SK-N-SH (cell line): ENCODE results near the gene STIM1. TPM values are rescaled to one million over a fixed set of nuclear protein-coding genes. Genes with fewer than 3 reads are reported as not detected.

ENCODE experiments used
- CTCF ChIA-PET: fragments of 300-600, 350-600 bp; formaldehyde crosslinking; extraction: SDS; loops from one replicate; lab custom pipeline; 2021; lab: Yijun Ruan, JAX
- POLR2A ChIA-PET: fragments of 350-600 bp; sonication (Branson Sonifier 250); formaldehyde crosslinking; extraction: SDS; loops from one replicate; lab custom pipeline; 2020; ENCODE audit warnings: antibody characterized with exemption, inconsistent platforms; lab: Yijun Ruan, JAX
- DNase-seq: peaks from one replicate; pipeline ENCODE4 v3.0.0; 2012
- H2AFZ ChIP-seq: fragments of 200-600 bp; sonication (generic); 2 replicates; pipeline ENCODE4 v1.8.1; 2016; ENCODE audit warnings: antibody characterized with exemption, mild to moderate bottlenecking, low read depth
- H3F3A ChIP-seq: fragments of 200-600 bp; sonication (generic); replicated peaks from 2 replicates; pipeline ENCODE3; 2016; ENCODE audit warnings: antibody characterized with exemption, mild to moderate bottlenecking; ENCODE audit not compliant: insufficient read depth
- H3K27ac ChIP-seq, 2 experiments: fragments of 200-500 bp in 1 of 2; fragments of 200-600 bp in 1 of 2; sonication (Bioruptor generic) in 1 of 2; sonication (generic), shearing (Covaris generic) in 1 of 2; 2 replicates each; pipeline versions ENCODE4 v1.5.1 to v1.6.1; 2014 to 2016; ENCODE audit warnings: low read depth in 2 of 2, inconsistent platforms in 1 of 2, low read length in 1 of 2, mild to moderate bottlenecking in 1 of 2, mixed read lengths in 1 of 2
- H3K27me3 ChIP-seq: fragments of 200-600 bp; sonication (generic), shearing (Covaris generic); 2 replicates; pipeline ENCODE4 v1.6.1; 2016; ENCODE audit warnings: mixed run types; ENCODE audit not compliant: insufficient read depth
- H3K36me3 ChIP-seq, 2 experiments: fragments of 200-500 bp in 1 of 2; fragments of 200-600 bp in 1 of 2; sonication (Bioruptor generic) in 1 of 2; sonication (generic) in 1 of 2; replicated peaks in 1 of 2; 2 replicates each; pipeline versions ENCODE3 to v1.5.1; 2014 to 2016; ENCODE audit warnings: low read length in 1 of 2, mild to moderate bottlenecking in 1 of 2; ENCODE audit not compliant: insufficient read depth in 2 of 2, control insufficient read depth in 1 of 2
- H3K4me1 ChIP-seq, 2 experiments: fragments of 200-500 bp in 1 of 2; fragments of 200-600 bp in 1 of 2; sonication (Bioruptor generic) in 1 of 2; sonication (generic), shearing (Covaris generic) in 1 of 2; 2 replicates each; pipeline versions ENCODE4 v1.5.1 to v1.6.1; 2014 to 2016; ENCODE audit warnings: low read depth in 1 of 2, low read length in 1 of 2, mixed run types in 1 of 2; ENCODE audit not compliant: insufficient read depth in 2 of 2, control insufficient read depth in 1 of 2
- H3K4me2 ChIP-seq: fragments of 200-600 bp; sonication (generic), shearing (Covaris generic); 2 replicates; pipeline ENCODE4 v1.6.1; 2017; ENCODE audit warnings: mixed run types
- H3K4me3 ChIP-seq, 2 experiments: fragments of 200-500 bp in 1 of 2; fragments of 200-600 bp in 1 of 2; sonication (Bioruptor generic) in 1 of 2; sonication (generic), shearing (Covaris generic) in 1 of 2; 2 replicates each; pipeline versions ENCODE4 v1.5.1 to v1.8.1; 2014 to 2016; ENCODE audit warnings: low read depth in 2 of 2, inconsistent platforms in 1 of 2, low read length in 1 of 2, mild to moderate bottlenecking in 1 of 2, mixed read lengths in 1 of 2, moderate library complexity in 1 of 2
- H3K79me2 ChIP-seq: fragments of 200-600 bp; sonication (generic); 2 replicates; pipeline ENCODE4 v1.8.1; 2017; ENCODE audit warnings: mild to moderate bottlenecking; ENCODE audit not compliant: insufficient read depth
- H3K9ac ChIP-seq: fragments of 200-600 bp; sonication (generic); 2 replicates; pipeline ENCODE4 v1.6.1; 2017; ENCODE audit warnings: mixed run types
- H3K9me2 ChIP-seq: fragments of 200-600 bp; sonication (generic); 2 replicates; pipeline ENCODE4 v1.6.1; 2017; ENCODE audit warnings: mixed run types
- H3K9me3 ChIP-seq: fragments of 200-600 bp; sonication (generic); 2 replicates; pipeline ENCODE4 v1.6.1; 2017; ENCODE audit warnings: mixed run types, mild to moderate bottlenecking, moderate library complexity
- H4K20me1 ChIP-seq: fragments of 200-600 bp; sonication (generic); 2 replicates; pipeline ENCODE4 v1.6.1; 2017; ENCODE audit warnings: mild to moderate bottlenecking, mixed run types; ENCODE audit not compliant: insufficient read depth
- CHD2 ChIP-seq: fragments of 150-350 bp; IDR thresholded peaks from 2 replicates; pipeline ENCODE4 v1.6.1; 2018; ENCODE audit warnings: low read length; ENCODE audit not compliant: partially characterized antibody
- ELF1 ChIP-seq: IDR thresholded peaks from 2 replicates; pipeline ENCODE4 v1.4.0; 2012
- FOXM1 ChIP-seq: IDR thresholded peaks from 2 replicates; pipeline ENCODE4 v1.4.0; 2012; ENCODE audit warnings: low read depth, mild to moderate bottlenecking
- JUND ChIP-seq: IDR thresholded peaks from 2 replicates; pipeline ENCODE4 v1.4.0; 2012
- MEF2A ChIP-seq: IDR thresholded peaks from 2 replicates; pipeline ENCODE4 v1.4.0; 2012; ENCODE audit warnings: low read depth, borderline replicate concordance
- NRF1 ChIP-seq: IDR thresholded peaks from 2 replicates; pipeline ENCODE4 v1.6.1; 2012; ENCODE audit warnings: low read depth, mild to moderate bottlenecking, low read length
- POLR2AphosphoS5 ChIP-seq: IDR thresholded peaks from 2 replicates; pipeline ENCODE4 v1.6.1; 2012; ENCODE audit warnings: low read depth, low read length
- RAD21 ChIP-seq: IDR thresholded peaks from 2 replicates; pipeline ENCODE4 v1.6.1; 2012; ENCODE audit warnings: mild to moderate bottlenecking, low read length
- RCOR1 ChIP-seq: fragments of 150-350 bp; IDR thresholded peaks from 2 replicates; pipeline ENCODE4 v1.6.1; 2017; ENCODE audit warnings: antibody characterized with exemption, low read length
- REST ChIP-seq: IDR thresholded peaks from 2 replicates; pipeline ENCODE4 v1.6.1; 2012; ENCODE audit warnings: mild to moderate bottlenecking, low read depth, low read length, moderate library complexity
- RFX5 ChIP-seq: IDR thresholded peaks from 2 replicates; pipeline ENCODE4 v1.6.1; 2012; ENCODE audit warnings: mild to moderate bottlenecking, improper control_type of control experiment, low read length
- RXRA ChIP-seq: IDR thresholded peaks from 2 replicates; pipeline ENCODE4 v1.4.0; 2012; ENCODE audit warnings: low read depth, mild to moderate bottlenecking, borderline replicate concordance
- TAF1 ChIP-seq: IDR thresholded peaks from 2 replicates; pipeline ENCODE4 v1.6.1; 2012; ENCODE audit warnings: low read depth, mild to moderate bottlenecking, low read length, moderate library complexity, borderline replicate concordance
- USF1 ChIP-seq: IDR thresholded peaks from 2 replicates; pipeline ENCODE4 v1.4.0; 2012; ENCODE audit warnings: low read depth, borderline replicate concordance
- USF2 ChIP-seq: fragments of 150-350 bp; IDR thresholded peaks from 2 replicates; pipeline ENCODE4 v1.6.1; 2017; ENCODE audit warnings: antibody characterized with exemption, low read length, low read depth, borderline replicate concordance
- YY1 ChIP-seq: IDR thresholded peaks from 2 replicates; pipeline ENCODE4 v1.4.0; 2012; ENCODE audit warnings: low read depth, mild to moderate bottlenecking
- WGBS: methylation state at CpG from one replicate; pipeline ENCODE4 v1.1.6; 2017; ENCODE audit warnings: low lambda C conversion rate; 5-methylcytosine and 5-hydroxymethylcytosine counted together
- polyA plus RNA-seq, 3 experiments: library from polyadenylated mRNA; depleted of rRNA; stranded (reverse); fragments of >200 nt; gene quantifications; 2 replicates each; pipeline ENCODE4 v1.2.3, GENCODE V29; 2012

STIM1 gene
- polyA plus RNA-seq, 1 of the 3 experiments (the other 2 are of a cell fraction), result 29.5 TPM

DNA sequence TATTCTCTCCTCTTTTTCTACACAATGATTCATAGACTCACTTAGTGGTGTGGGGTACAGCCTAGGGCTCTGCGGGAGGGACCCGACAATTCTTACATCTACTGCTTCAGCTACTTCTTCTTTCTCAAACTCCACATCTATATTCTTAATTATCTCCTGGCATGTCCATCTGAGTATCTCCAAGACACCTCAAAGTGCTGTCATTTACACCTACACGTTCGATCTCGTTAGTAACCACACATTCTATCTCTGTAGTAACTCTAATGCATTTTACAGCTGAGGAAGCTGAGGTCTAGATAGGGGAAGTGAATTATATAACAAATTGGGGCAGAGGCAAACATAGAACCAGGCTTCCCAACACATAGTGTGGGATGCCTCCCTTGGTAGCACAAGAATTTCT, 211.4 kb downstream of the STIM1 start (continued):
- TF ChIP-seq REST (no peak), USF1 (no peak), USF2 (no peak), ELF1 (no peak), RAD21 (no peak), NRF1 (no peak)
- TF ChIP-seq, all 33 proteins: peak for 0

DNA sequence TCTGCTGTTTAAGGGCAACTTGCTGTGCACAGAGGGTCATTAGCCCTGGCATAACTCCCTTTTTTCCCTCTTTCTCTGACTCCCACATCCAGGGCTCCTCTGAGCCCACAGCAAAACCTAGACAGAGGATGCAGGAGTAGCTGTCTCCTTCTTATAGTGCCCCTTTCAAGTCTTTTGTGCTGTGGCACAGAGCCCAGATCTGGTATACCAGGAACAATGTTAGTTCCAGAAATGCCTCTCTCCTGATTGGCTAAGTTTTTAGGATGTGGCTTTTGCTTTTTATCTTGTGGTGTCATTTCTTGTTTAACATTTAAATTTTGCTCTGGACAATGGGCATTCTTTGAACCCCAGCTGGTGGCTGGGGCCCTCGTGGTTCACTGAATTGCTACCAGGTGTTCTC, 213.5 kb downstream of the STIM1 start:
- H3K36me3 ChIP-seq, result peaks cover 0 to 3% of the 10 kb centered on the region in 2 experiments
- TF ChIP-seq NRF1 (no peak), TAF1 (no peak), RCOR1 (no peak), YY1 (no peak), RAD21 (no peak), MEF2A (no peak), CHD2 (no peak), RXRA (no peak), JUND (no peak), FOXM1 (no peak), POLR2AphosphoS5 (no peak), RFX5 (no peak)
- no peak for DNase-seq
- H3K27me3 ChIP-seq, result no peaks in the 10 kb centered on the region
- H3F3A ChIP-seq, result peaks cover 4% of the 10 kb centered on the region
- CTCF ChIA-PET, result interaction anchor here (1.1 to 13.1 kb wide), 3 partner anchors 23 to 217 kb away, joined by 3 to 636 read pairs (median 3); partner anchors contain the start of gene STIM1
- H4K20me1 ChIP-seq, result no peaks in the 10 kb centered on the region
- H3K79me2 ChIP-seq, result no peaks in the 10 kb centered on the region
- no peak overlapping the region for H2AFZ ChIP-seq
- no peaks in the 10 kb centered on the region for H3K9me2 ChIP-seq
- 73% methylated on average over 1 of the region's 1 CpG for WGBS
- H3K27ac ChIP-seq, result peak overlapping the region in 1 of 2 experiments; percentile 34; a peak in 1 of 4 replicates
- no peak overlapping the region for H3K9ac ChIP-seq
- H3K4me3 ChIP-seq, result no peak overlapping the region
- POLR2A ChIA-PET, result no interaction called here
- no peaks in the 10 kb centered on the region for H3K9me3 ChIP-seq
- peaks cover 5 to 31% of the 10 kb centered on the region in 2 experiments; a peak in 3 of 4 replicates for H3K4me1 ChIP-seq
- H3K4me2 ChIP-seq, result no peak overlapping the region
